Adipocyte (in vitro differentiated cells): Measurements from ENCODE around the gene CD99.
A peak's percentile ranks its signal among the peaks of the same experiment; 100 is the strongest.

Source experiments
- DNase-seq: peaks from one replicate; pipeline ENCODE4 v3.0.0-alpha.2; 2015; ENCODE audit warnings: low read depth
- H3K27me3 ChIP-seq: replicated peaks from 2 replicates; pipeline ENCODE4 v1.7.0; 2013; ENCODE audit warnings: mild to moderate bottlenecking, low read length, moderate library complexity; ENCODE audit not compliant: control insufficient read depth, insufficient read depth
- H3K36me3 ChIP-seq: 2 replicates; pipeline ENCODE4 v1.7.0; 2013; ENCODE audit warnings: low read length, mild to moderate bottlenecking, moderate library complexity; ENCODE audit not compliant: control insufficient read depth, insufficient read depth, severe bottlenecking
- H3K4me1 ChIP-seq: 2 replicates; pipeline ENCODE4 v1.7.0; 2013; ENCODE audit warnings: mild to moderate bottlenecking, low read length, moderate library complexity; ENCODE audit not compliant: control insufficient read depth, insufficient read depth
- H3K4me3 ChIP-seq: 2 replicates; pipeline ENCODE4 v1.7.0; 2013; ENCODE audit warnings: mild to moderate bottlenecking, low read length, moderate library complexity
- H3K9ac ChIP-seq: 2 replicates; pipeline ENCODE4 v1.7.0; 2013; ENCODE audit warnings: mild to moderate bottlenecking, low read length, moderate library complexity
- H3K9me3 ChIP-seq: 2 replicates; pipeline ENCODE4 v1.7.0; 2013; ENCODE audit warnings: mild to moderate bottlenecking, low read length, moderate library complexity; ENCODE audit not compliant: control insufficient read depth

The CD99 gene

DNA sequence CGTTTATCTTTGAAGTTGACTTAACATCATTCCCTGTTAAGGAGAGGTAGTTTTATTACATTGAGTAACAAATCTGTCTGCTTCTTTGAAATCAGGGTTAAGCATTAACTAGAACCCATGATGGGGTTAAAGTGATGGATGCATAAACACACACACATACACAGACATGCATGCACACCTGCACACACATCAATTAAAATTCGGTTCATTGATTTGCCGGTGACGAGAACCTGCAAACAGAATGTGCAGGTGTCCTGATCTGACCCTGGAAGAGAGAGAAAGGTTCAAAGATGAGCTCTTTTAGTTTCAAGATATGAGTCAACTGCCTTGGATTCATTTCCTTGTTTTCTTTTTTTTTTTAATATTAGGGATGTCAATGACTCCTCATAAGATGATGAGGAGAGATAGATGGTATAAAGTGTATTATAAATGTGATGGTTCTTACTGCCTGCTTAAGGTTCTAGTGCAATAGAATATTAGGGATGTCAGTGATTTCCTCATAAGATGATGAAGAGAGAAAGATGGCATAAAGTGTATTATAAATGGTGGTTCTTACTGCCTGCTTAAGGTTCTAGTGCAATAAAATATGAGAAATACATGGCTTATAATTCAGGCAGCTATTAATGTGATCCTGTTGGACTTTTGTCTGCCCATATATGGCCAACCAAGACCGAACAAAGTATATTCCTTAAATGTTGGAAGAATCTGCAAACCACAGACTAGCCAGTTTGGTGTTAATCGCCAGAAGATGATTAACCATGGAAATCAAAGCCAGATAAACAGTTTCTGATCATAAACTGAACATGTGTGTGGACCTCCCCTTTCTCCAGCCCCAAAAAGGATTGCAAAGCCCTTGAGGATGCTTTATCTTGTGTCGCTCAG is 14.1 kb upstream of the CD99 start:
- Histone ChIP-seq H3K4me1 (peaks cover 16% of the 10 kb centered on the region), H3K9me3 (no peaks in the 10 kb centered on the region), H3K4me3 (peak overlapping the region; percentile 68), H3K36me3 (no peaks in the 10 kb centered on the region), H3K27me3 (no peaks in the 10 kb centered on the region), H3K9ac (peak overlapping the region; percentile 44)
- no peak for DNase-seq

DNA sequence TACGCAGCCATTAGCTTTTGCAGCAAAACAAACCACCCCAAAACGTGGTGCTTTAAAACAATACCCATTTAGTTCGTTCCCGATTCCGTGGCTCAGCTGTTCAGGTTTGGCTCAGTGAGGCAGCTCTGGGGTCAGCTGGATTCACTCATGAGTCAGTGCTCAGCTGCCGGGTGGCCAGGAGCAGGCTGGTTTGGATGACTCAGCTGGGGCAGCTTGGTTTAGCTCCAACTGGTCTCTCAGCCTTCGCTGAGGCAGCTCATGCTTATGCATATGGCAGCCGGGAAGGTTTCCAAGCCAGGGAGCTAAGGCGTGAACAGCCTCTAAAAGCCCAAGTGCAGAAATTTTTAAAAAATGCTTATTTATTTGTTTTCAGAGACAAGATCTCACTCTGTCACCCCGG is 13.3 kb upstream of the CD99 start:
- H3K27me3 ChIP-seq = no peaks in the 10 kb centered on the region
- no peaks in the 10 kb centered on the region for H3K36me3 ChIP-seq
- H3K9me3 ChIP-seq = no peaks in the 10 kb centered on the region
- peak; percentile 98 for DNase-seq
- peaks cover 16% of the 10 kb centered on the region for H3K4me1 ChIP-seq
- H3K4me3 ChIP-seq = peak overlapping the region; percentile 68
- peak overlapping the region; percentile 44 for H3K9ac ChIP-seq

DNA sequence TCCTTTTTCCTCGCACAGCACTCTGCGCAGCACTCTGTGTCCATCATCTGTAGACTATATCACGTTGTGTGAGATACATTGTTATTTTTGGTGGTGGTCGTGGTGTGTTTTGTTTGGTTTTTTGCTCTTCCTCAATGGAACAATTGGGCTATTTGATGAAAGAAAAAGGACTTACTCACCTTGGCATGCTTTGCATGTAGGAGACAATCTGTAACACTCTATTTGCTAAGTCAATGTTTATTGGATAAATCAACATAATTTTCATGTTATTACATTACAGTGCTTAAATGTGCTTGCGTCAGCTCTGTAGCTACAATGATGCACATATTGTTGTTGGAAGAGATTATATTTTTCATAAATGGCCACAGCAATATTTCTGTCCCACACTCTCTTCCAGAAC is 12.5 kb upstream of the CD99 start:
- Histone ChIP-seq H3K9ac (no peak overlapping the region), H3K9me3 (no peaks in the 10 kb centered on the region)

DNA sequence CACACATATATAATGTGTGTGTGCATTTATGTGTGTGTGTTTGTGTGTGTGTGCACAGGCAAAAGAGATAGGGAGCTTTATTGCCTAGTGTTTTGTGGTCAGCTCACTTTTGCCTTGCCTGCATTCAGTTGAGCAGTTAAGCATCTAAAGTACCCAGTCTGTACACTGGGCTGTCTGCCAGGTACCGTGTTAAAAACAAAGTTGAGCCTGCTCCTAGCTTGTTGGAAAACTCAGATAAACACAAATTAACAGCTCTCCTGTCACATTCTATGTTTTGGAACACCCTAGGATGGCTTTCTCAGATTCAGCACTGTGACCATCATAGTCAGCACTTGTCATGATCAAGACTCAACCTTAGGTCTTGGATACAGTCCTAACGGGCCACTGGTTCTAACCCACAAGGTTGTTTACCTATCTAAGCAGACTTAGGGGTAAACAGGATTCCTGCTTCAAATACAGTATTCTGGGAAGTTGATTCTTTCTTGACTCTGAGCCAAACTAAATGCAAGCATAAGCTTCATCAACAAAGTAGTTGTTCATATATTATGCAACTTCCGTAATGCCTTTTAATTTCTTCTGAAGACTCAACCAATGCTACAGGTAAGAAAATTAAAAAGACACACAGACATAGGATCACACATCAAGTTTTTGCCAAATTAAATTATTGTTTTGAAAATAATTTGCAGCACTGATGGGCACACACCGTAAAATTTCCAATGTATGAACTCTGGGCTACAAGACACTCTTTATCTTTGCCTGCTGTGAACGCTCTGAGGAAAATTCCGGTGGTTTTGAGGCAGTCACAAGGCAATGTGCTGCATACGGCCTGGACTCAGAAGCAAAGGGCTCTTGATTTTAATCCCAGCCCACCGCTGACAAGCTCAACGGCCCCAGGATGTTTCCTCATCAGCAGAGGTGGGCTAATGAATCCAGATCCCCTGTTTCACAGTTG is 11.3 kb upstream of the CD99 start:
- DNase-seq = peak; percentile 47
- Histone ChIP-seq H3K27me3 (no peaks in the 10 kb centered on the region), H3K9me3 (no peaks in the 10 kb centered on the region), H3K4me3 (no peak overlapping the region), H3K9ac (no peak overlapping the region), H3K36me3 (no peaks in the 10 kb centered on the region), H3K4me1 (peaks cover 16% of the 10 kb centered on the region)

More for the DNA sequence above, 12.5 kb upstream of the CD99 start:
- Histone ChIP-seq H3K36me3 (no peaks in the 10 kb centered on the region), H3K4me3 (no peak overlapping the region), H3K4me1 (peaks cover 16% of the 10 kb centered on the region), H3K27me3 (no peaks in the 10 kb centered on the region)
- no peak for DNase-seq

DNA sequence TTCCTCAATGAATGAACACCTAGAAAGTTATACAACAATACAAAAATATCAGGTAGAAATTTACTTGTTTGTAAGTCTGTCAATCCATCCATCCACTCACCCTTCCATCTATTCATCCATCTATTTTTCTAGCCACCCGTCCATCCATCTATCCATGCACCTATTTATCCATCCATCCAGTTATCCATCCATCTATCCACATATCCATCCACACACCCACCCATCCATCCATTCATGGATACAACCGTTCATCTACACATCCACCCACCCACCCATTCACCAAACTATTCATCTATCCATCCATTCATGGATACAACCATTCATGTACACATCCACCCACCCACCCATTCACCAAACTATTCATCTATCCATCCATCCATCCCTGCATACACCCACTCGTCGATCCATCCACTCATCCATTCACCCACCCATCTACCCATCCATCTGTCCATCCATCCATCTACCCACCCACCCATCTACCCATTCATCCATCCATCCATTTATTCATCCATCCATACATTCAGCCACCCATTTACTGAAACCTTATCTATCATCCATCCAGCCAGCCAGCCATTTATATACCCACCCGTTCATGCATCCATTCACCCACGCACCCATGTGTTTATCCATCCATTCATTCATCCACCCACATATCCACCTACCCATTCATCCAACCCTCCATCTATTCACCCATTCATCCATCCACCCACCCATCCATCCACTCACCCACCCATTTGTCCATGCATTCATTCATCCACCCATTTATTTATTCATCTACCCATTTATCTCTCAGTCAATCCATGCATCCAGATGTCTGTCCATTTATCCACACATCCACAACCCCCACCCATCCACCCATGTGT is 10.4 kb upstream of the CD99 start:
- no peak for DNase-seq
- H3K4me1 ChIP-seq = peaks cover 16% of the 10 kb centered on the region
- no peak overlapping the region for H3K4me3 ChIP-seq
- H3K9me3 ChIP-seq = no peaks in the 10 kb centered on the region
- H3K36me3 ChIP-seq = no peaks in the 10 kb centered on the region
- H3K9ac ChIP-seq = no peak overlapping the region
- no peaks in the 10 kb centered on the region for H3K27me3 ChIP-seq

GRCh38 chrX:2682565-2683177 is 8.4 kb upstream of the CD99 start:
- H3K9ac ChIP-seq = no peak overlapping the region
- no peak for DNase-seq

GRCh38 chrX:2684256-2684655 is 6.8 kb upstream of the CD99 start:
- Histone ChIP-seq H3K27me3 (no peaks in the 10 kb centered on the region), H3K9ac (no peak overlapping the region), H3K9me3 (no peaks in the 10 kb centered on the region), H3K36me3 (no peaks in the 10 kb centered on the region), H3K4me3 (no peak overlapping the region), H3K4me1 (no peaks in the 10 kb centered on the region)
- no peak for DNase-seq

More at GRCh38 chrX:2682565-2683177, 8.4 kb upstream of the CD99 start:
- Histone ChIP-seq H3K9me3 (no peaks in the 10 kb centered on the region), H3K27me3 (no peaks in the 10 kb centered on the region), H3K4me3 (no peak overlapping the region), H3K36me3 (no peaks in the 10 kb centered on the region), H3K4me1 (peaks cover 5% of the 10 kb centered on the region)

DNA sequence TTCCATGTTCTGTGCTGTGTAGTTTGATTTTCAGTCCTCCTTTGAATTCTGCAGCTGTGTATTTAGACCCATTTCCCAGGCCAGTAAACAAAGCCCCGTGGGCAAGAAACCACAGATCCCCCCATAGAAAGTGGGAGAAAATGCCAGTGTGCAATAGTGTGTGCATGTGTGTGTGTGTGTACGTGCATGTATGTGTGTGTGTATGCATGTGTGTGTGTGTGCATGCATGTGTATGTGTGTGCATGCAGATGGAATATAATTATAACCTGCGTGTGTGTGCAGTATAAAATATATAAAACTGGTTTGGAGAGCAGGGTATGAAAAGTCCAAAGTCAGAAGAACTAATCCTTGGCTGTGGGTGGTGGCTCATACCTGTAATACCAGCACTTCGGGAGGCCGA is 5.2 kb upstream of the CD99 start:
- Histone ChIP-seq H3K36me3 (no peaks in the 10 kb centered on the region), H3K4me1 (no peaks in the 10 kb centered on the region), H3K27me3 (no peaks in the 10 kb centered on the region), H3K9ac (no peak overlapping the region), H3K4me3 (no peak overlapping the region), H3K9me3 (no peaks in the 10 kb centered on the region)
- DNase-seq = no peak

GRCh38 chrX:2689773-2690666 is 1.1 kb upstream of the CD99 start:
- no peaks in the 10 kb centered on the region for H3K9me3 ChIP-seq
- peak overlapping the region; percentile 89 for H3K4me3 ChIP-seq
- peak overlapping the region; percentile 68 for H3K9ac ChIP-seq
- no peaks in the 10 kb centered on the region for H3K36me3 ChIP-seq
- no peaks in the 10 kb centered on the region for H3K27me3 ChIP-seq
- no peak for DNase-seq
- peaks cover 25% of the 10 kb centered on the region for H3K4me1 ChIP-seq
